PFSK-1 (cell line): Measurements from ENCODE around the gene INPP4B.

ENCODE experiments used
- FOXP2 ChIP-seq: optimal IDR thresholded peaks from 2 replicates; pipeline ENCODE3; 2011; ENCODE audit warnings: borderline replicate concordance, control low read depth, inconsistent platforms; ENCODE audit not compliant: insufficient read depth; ENCODE audit errors: extremely low read length, extremely low read depth
- POLR2AphosphoS5 ChIP-seq: IDR thresholded peaks from 2 replicates; pipeline ENCODE4 v1.6.1; 2012; ENCODE audit warnings: low read depth, mild to moderate bottlenecking, control low read depth, low read length, moderate library complexity
- REST ChIP-seq, 2 experiments: IDR thresholded peaks; 2 replicates each; pipeline versions ENCODE4 v1.6.1 to v1.8.0; 2011 to 2012; ENCODE audit warnings: low read depth in 2 of 2, low read length in 2 of 2, control low read depth in 1 of 2, inconsistent platforms in 1 of 2, mild to moderate bottlenecking in 1 of 2, moderate library complexity in 1 of 2; ENCODE audit not compliant: insufficient read depth in 1 of 2
- SIN3A ChIP-seq: IDR thresholded peaks from 2 replicates; pipeline ENCODE4 v1.6.1; 2012; ENCODE audit warnings: mild to moderate bottlenecking, low read length, moderate library complexity, borderline replicate concordance; ENCODE audit not compliant: insufficient read depth
- TAF1 ChIP-seq: IDR thresholded peaks from 2 replicates; pipeline ENCODE4 v1.6.1; 2012; ENCODE audit warnings: low read length, control low read depth, borderline replicate concordance; ENCODE audit not compliant: insufficient read depth

INPP4B gene

GRCh38 chr4:142416711-142417275 is 429.3 kb downstream of the INPP4B start:
- TF ChIP-seq TAF1 (no peak), REST (IDR thresholded peaks at IDR 0.05; ENCODE audit: insufficient read depth in 1 of 2, low read depth in 2 of 2, low read length in 2 of 2) (no peak), POLR2AphosphoS5 (no peak), FOXP2 (no peak), SIN3A (no peak)

GRCh38 chr4:142416121-142416520 is 430.0 kb downstream of the INPP4B start:
- no peak for TF ChIP-seq REST (IDR thresholded peaks at IDR 0.05; ENCODE audit: insufficient read depth in 1 of 2, low read depth in 2 of 2, low read length in 2 of 2)

- TF ChIP-seq FOXP2: no peak
- no peak for TF ChIP-seq POLR2AphosphoS5
- TF ChIP-seq SIN3A: no peak
- TF ChIP-seq REST (IDR thresholded peaks at IDR 0.05; ENCODE audit: insufficient read depth in 1 of 2, low read depth in 2 of 2, low read length in 2 of 2): no peak
- no peak for TF ChIP-seq TAF1
These were observed 431.6 kb downstream of the INPP4B start for GRCh38 chr4:142414366-142414990.

- TF ChIP-seq FOXP2: no peak
- TF ChIP-seq TAF1: no peak
- TF ChIP-seq REST (IDR thresholded peaks at IDR 0.05; ENCODE audit: insufficient read depth in 1 of 2, low read depth in 2 of 2, low read length in 2 of 2): no peak
- no peak for TF ChIP-seq SIN3A
- no peak for TF ChIP-seq POLR2AphosphoS5
These were observed 432.6 kb downstream of the INPP4B start for GRCh38 chr4:142413485-142413884.

GRCh38 chr4:142411993-142412392 is 434.1 kb downstream of the INPP4B start:
- TF ChIP-seq SIN3A (no peak), FOXP2 (no peak), TAF1 (no peak), POLR2AphosphoS5 (no peak), REST (IDR thresholded peaks at IDR 0.05; ENCODE audit: insufficient read depth in 1 of 2, low read depth in 2 of 2, low read length in 2 of 2) (no peak)
